Adrenal gland (tissue), 5 donors: ENCODE data around the gene LAMA4.

Experiments
- POLR2A ChIP-seq, 2 donors: fragments of 450-650 bp; IDR thresholded peaks; one replicate each; pipeline ENCODE4 v1.6.1; 2017; ENCODE audit warnings: antibody characterized with exemption in 2 of 2, mild to moderate bottlenecking in 2 of 2, moderate library complexity in 1 of 2
- TF ChIP-seq, protein P1 (sequence below), 6 experiments: fragments of 450-650 bp in 4 of 6; fragments of 200-600 bp in 2 of 6; sonication (generic) in 1 of 6; IDR thresholded peaks; 1 replicate in 5 of 6; 2 replicates in 1 of 6; pipeline versions ENCODE4 v1.5.1 to v1.8.0; 2016 to 2021; ENCODE audit warnings: antibody characterized with exemption in 6 of 6, mild to moderate bottlenecking in 2 of 6, moderate library complexity in 1 of 6
- donor health status: DM: no; HTN: no; CAD: no.

GRCh38 chr6:112065426-112065986 is 188.9 kb downstream of the LAMA4 start:
- TF ChIP-seq, protein P1, sequence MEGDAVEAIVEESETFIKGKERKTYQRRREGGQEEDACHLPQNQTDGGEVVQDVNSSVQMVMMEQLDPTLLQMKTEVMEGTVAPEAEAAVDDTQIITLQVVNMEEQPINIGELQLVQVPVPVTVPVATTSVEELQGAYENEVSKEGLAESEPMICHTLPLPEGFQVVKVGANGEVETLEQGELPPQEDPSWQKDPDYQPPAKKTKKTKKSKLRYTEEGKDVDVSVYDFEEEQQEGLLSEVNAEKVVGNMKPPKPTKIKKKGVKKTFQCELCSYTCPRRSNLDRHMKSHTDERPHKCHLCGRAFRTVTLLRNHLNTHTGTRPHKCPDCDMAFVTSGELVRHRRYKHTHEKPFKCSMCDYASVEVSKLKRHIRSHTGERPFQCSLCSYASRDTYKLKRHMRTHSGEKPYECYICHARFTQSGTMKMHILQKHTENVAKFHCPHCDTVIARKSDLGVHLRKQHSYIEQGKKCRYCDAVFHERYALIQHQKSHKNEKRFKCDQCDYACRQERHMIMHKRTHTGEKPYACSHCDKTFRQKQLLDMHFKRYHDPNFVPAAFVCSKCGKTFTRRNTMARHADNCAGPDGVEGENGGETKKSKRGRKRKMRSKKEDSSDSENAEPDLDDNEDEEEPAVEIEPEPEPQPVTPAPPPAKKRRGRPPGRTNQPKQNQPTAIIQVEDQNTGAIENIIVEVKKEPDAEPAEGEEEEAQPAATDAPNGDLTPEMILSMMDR (IDR thresholded peaks at IDR 0.05): no peak
- TF ChIP-seq POLR2A (IDR thresholded peaks at IDR 0.05): no peak
